ENCODE results near the gene ZBTB18.

ZBTB18 gene

GRCh38 chr1:244088161-244088560 is 37.1 kb downstream of the ZBTB18 start:
- CTCF ChIA-PET = interaction anchor here (1.1 to 1.2 kb wide), 2 partner anchors 8 to 14 kb away, joined by 3 read pairs; no protein-coding TSS in a partner anchor
- no peak for DNase-seq (ENCODE audit: extremely low spot score)
- no peak for TF ChIP-seq CTCF (IDR thresholded peaks at IDR 0.05; ENCODE audit: control extremely low read depth, extremely low read depth, low read depth, missing control alignments)
- POLR2A ChIA-PET = no interaction called here

- ChIA-PET POLR2A (no interaction called here), CTCF (interaction anchor here (1.0 to 2.3 kb wide), 3 partner anchors 9 to 776 kb away, joined by 3 to 9 read pairs (median 3); no protein-coding TSS in a partner anchor)
- no peak for TF ChIP-seq CTCF (IDR thresholded peaks at IDR 0.05; ENCODE audit: control extremely low read depth, extremely low read depth, low read depth, missing control alignments)
- no peak for DNase-seq (ENCODE audit: extremely low spot score)
Observed at GRCh38 chr1:244089561-244089960, 38.5 kb downstream of the ZBTB18 start.

GRCh38 chr1:244090645-244091044 is 39.6 kb downstream of the ZBTB18 start:
- ChIA-PET POLR2A (no interaction called here), CTCF (interaction anchor here (1.2 to 2.3 kb wide), 2 partner anchors 10 to 13 kb away, joined by 3 to 9 read pairs; no protein-coding TSS in a partner anchor)
- DNase-seq (ENCODE audit: extremely low spot score) = no peak
- TF ChIP-seq CTCF (IDR thresholded peaks at IDR 0.05; ENCODE audit: control extremely low read depth, extremely low read depth, low read depth, missing control alignments) = no peak

- ChIA-PET POLR2A (no interaction called here), CTCF (no interaction called here)
- no peak for TF ChIP-seq CTCF (IDR thresholded peaks at IDR 0.05; ENCODE audit: control extremely low read depth, extremely low read depth, low read depth, missing control alignments)
- DNase-seq (ENCODE audit: extremely low spot score) = no peak
Observed at GRCh38 chr1:244092293-244092963, 41.3 kb downstream of the ZBTB18 start.

GRCh38 chr1:244092964-244093638 is 42.0 kb downstream of the ZBTB18 start:
- no peak for DNase-seq (ENCODE audit: extremely low spot score)
- TF ChIP-seq CTCF (IDR thresholded peaks at IDR 0.05; ENCODE audit: control extremely low read depth, extremely low read depth, low read depth, missing control alignments) = no peak
- POLR2A ChIA-PET = no interaction called here
- CTCF ChIA-PET = no interaction called here

- no peak for TF ChIP-seq CTCF (IDR thresholded peaks at IDR 0.05; ENCODE audit: control extremely low read depth, extremely low read depth, low read depth, missing control alignments)
- POLR2A ChIA-PET = no interaction called here
- DNase-seq (ENCODE audit: extremely low spot score) = no peak
- CTCF ChIA-PET = no interaction called here
Observed at GRCh38 chr1:244094880-244095528, 43.9 kb downstream of the ZBTB18 start.

Measured in GM10248 (cell line).